Measurements from ENCODE around the gene COL1A2.

The COL1A2 gene

DNA sequence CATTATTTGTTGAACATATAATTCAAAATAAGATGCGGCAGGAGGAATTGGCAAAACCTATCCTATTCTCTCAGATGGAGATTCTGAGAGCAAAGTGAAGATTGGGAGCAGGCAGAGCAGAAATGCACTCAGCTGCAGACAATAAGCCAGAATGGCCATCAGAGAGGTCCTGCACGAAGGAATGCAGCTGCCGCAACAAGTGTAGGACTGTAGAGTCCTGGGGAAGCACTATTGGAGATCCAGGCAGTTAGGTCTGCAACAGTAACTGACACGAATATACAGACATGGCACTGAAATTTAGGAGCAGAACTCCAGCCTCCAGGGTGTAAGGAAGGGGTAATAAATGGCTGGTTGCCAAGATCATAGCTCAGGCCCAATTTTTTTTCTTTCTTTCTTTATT is 10.4 kb upstream of the COL1A2 start:
- no peaks in the 10 kb centered on the region for H3K27me3 ChIP-seq (ENCODE audit: control insufficient read depth, insufficient read depth, low read length)
- H3K9ac ChIP-seq (ENCODE audit: low read length) = no peak overlapping the region
- H3K27ac ChIP-seq (ENCODE audit: low read length) = no peak overlapping the region
- no peaks in the 10 kb centered on the region for H3K9me3 ChIP-seq (ENCODE audit: control insufficient read depth, low read depth, low read length)
- no peak overlapping the region for H3K4me3 ChIP-seq (ENCODE audit: low read length)
- no peaks in the 10 kb centered on the region for H3K36me3 ChIP-seq (ENCODE audit: control insufficient read depth, low read depth, low read length)
- peaks cover 11% of the 10 kb centered on the region for H3K4me1 ChIP-seq (ENCODE audit: control insufficient read depth, low read depth, low read length)

DNA sequence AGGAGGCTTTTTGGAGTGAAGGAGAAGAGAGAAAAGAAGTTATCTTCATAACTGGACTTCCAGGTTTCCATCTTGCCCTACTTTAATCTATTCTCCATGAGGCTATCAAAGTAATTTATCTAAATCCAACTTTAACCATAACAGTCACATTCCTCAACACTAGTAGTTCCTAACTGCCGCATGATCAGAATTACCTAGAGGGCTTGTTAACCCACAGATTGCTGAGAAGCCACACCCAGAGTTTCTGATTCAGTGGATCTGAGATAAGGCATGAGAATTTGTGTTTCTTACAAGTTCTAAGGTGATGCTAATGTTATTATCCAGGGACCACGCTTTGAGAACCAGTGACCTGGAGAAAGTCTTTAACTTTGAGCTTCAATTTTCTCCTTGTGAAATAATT is 8.3 kb upstream of the COL1A2 start:
- Histone ChIP-seq H3K9me3 (ENCODE audit: control insufficient read depth, low read depth, low read length) (no peaks in the 10 kb centered on the region), H3K27ac (ENCODE audit: low read length) (no peak overlapping the region), H3K36me3 (ENCODE audit: control insufficient read depth, low read depth, low read length) (no peaks in the 10 kb centered on the region), H3K9ac (ENCODE audit: low read length) (no peak overlapping the region), H3K27me3 (ENCODE audit: control insufficient read depth, insufficient read depth, low read length) (no peaks in the 10 kb centered on the region), H3K4me1 (ENCODE audit: control insufficient read depth, low read depth, low read length) (peaks cover 13% of the 10 kb centered on the region), H3K4me3 (ENCODE audit: low read length) (no peak overlapping the region)

DNA sequence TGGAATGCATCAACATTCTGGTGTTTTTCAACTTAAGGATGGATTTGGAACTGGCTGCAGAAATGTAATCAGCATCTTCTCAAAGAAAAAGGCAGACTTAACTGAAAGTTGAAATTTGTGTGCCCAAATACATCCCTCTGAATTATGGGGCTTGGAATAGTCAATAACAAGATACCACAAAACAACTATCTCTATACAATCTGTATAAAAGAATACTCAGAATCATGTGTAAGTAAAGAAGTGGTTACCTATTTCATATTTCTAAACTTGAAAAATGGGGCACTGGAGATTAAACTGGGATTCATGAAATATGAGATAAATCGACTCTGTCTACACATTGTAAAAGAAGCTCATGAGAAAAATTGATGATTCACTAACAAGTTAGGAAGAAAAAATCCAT is 6.2 kb upstream of the COL1A2 start:
- Histone ChIP-seq H3K27me3 (ENCODE audit: control insufficient read depth, insufficient read depth, low read length) (peaks cover 2% of the 10 kb centered on the region), H3K4me1 (ENCODE audit: control insufficient read depth, low read depth, low read length) (peaks cover 33% of the 10 kb centered on the region), H3K36me3 (ENCODE audit: control insufficient read depth, low read depth, low read length) (no peaks in the 10 kb centered on the region), H3K9ac (ENCODE audit: low read length) (no peak overlapping the region), H3K4me3 (ENCODE audit: low read length) (no peak overlapping the region), H3K9me3 (ENCODE audit: control insufficient read depth, low read depth, low read length) (no peaks in the 10 kb centered on the region), H3K27ac (ENCODE audit: low read length) (no peak overlapping the region)

DNA sequence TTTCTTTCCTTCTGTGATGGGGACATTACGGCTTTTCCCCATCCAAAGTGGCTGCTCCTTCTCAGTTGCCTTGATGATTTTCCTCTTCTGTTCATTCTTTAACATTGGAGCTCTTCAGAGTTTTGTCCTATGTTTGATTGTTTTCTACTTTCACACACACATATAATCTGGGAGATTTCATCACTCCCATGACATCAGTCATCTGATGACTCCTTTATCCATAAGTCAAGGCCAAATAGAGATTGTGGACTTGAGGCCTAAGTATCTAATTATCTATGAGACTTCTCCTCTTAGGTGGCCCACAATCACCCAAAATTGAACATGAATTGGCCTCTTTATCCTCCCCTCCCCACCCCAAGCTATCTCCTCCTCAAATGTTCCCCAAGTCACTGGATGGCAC is 5.3 kb upstream of the COL1A2 start:
- Histone ChIP-seq H3K27ac (ENCODE audit: low read length) (no peak overlapping the region), H3K4me3 (ENCODE audit: low read length) (no peak overlapping the region), H3K36me3 (ENCODE audit: control insufficient read depth, low read depth, low read length) (no peaks in the 10 kb centered on the region), H3K9ac (ENCODE audit: low read length) (no peak overlapping the region), H3K9me3 (ENCODE audit: control insufficient read depth, low read depth, low read length) (no peaks in the 10 kb centered on the region), H3K27me3 (ENCODE audit: control insufficient read depth, insufficient read depth, low read length) (peaks cover 6% of the 10 kb centered on the region), H3K4me1 (ENCODE audit: control insufficient read depth, low read depth, low read length) (peaks cover 38% of the 10 kb centered on the region)

DNA sequence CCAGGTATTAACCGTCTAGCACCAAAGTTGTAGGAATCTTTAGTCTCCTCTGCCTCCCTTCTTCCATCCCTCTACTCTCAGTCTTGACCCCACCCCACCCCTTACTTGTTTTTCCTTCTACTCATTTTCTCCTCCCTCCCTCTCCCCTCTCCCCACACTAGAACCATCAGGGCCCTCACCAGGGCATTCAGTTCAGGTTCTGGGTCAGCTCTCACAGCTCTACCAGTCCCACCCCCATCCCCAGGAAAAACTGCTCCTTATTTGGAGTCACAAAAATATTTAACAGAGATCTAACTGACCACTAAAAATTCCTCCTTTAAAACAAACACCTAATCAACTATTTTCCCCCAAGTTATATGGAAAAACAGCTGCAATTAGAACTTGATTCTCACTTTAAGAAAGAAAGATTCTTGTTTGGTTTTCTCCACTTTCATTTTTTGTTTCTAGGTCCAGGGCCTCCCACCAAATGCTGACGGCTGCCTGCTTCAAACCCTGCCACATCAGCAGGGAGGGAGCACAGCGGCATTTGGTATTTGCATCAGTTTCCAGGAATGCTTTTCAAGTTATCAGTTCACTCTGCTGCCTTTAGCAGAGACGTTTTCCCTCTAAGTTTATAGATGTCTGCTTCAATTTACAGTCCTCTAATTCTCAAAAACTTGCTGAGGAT is 2.8 kb upstream of the COL1A2 start:
- H3K27me3 ChIP-seq (ENCODE audit: control insufficient read depth, insufficient read depth, low read length) = peaks cover 6% of the 10 kb centered on the region
- H3K4me1 ChIP-seq (ENCODE audit: control insufficient read depth, low read depth, low read length) = peaks cover 39% of the 10 kb centered on the region
- no peaks in the 10 kb centered on the region for H3K36me3 ChIP-seq (ENCODE audit: control insufficient read depth, low read depth, low read length)
- H3K27ac ChIP-seq (ENCODE audit: low read length) = no peak overlapping the region
- H3K9me3 ChIP-seq (ENCODE audit: control insufficient read depth, low read depth, low read length) = no peaks in the 10 kb centered on the region
- H3K9ac ChIP-seq (ENCODE audit: low read length) = no peak overlapping the region
- peak overlapping the region; percentile 12 for H3K4me3 ChIP-seq (ENCODE audit: low read length)

DNA sequence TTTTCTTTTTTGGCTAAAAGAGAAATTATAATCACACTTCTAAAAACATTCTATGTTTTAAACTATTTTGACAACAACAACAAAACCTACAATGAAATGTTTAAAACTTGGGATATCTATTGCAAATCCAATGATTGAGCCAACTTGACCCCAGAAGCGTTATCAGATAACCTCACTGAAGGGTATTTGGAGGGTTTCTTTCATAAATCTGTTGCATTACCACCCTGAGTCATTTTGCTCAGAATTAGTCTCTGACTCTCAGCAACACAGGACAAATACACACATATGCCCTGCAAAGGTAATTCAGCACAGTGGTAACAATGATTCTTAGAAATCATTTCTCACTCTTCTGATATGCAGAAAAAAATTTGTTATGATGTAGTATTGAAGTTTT is 2.3 kb upstream of the COL1A2 start:
- Histone ChIP-seq H3K4me3 (ENCODE audit: low read length) (peak overlapping the region; percentile 12), H3K4me1 (ENCODE audit: control insufficient read depth, low read depth, low read length) (peaks cover 39% of the 10 kb centered on the region), H3K27ac (ENCODE audit: low read length) (no peak overlapping the region), H3K9ac (ENCODE audit: low read length) (no peak overlapping the region), H3K36me3 (ENCODE audit: control insufficient read depth, low read depth, low read length) (no peaks in the 10 kb centered on the region), H3K9me3 (ENCODE audit: control insufficient read depth, low read depth, low read length) (no peaks in the 10 kb centered on the region), H3K27me3 (ENCODE audit: control insufficient read depth, insufficient read depth, low read length) (peaks cover 6% of the 10 kb centered on the region)

DNA sequence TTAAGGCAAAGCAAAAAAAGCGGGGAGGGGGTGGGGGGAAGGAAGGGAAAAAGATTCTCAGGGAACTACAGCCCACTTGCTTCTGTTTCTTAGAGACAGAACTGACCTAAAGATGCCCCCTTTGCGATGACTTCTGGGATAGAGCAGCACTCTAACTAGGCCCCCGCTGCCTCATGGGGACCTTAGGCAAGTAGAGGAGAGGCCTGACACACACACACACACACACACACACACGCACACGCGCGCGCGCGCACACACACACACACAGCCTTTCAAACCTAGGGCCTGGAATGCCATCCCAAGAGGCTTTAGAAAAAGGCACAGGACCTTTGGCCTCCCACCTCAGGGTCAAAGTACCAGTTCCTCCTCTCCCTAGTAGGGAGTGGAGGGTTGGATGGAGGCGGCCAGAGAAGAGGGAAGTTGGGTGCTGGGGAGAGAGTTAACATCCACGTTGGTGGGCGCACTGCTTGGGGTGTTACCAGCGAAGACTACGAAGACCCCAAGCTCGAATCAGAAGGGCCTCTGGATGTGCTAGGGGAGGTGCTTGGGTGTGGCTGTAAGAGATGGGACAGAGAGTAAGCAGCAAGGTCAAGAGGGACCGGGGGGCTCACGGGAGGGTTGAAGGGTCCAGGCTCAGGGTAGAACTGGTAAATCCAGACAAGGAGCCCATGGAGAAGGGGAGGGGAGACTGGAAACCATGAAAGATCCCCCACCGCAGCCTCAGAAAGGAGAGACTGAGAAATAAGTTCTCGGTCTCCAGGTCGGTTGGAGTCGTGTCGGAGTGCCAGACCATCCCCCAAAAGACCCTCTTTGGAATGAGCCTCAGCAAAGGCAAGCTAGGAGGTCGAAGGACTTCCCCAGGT is 1.2 kb upstream of the COL1A2 start:
- Histone ChIP-seq H3K9ac (ENCODE audit: low read length) (peak overlapping the region; percentile 55), H3K9me3 (ENCODE audit: control insufficient read depth, low read depth, low read length) (no peaks in the 10 kb centered on the region), H3K36me3 (ENCODE audit: control insufficient read depth, low read depth, low read length) (no peaks in the 10 kb centered on the region), H3K4me1 (ENCODE audit: control insufficient read depth, low read depth, low read length) (peaks cover 39% of the 10 kb centered on the region), H3K4me3 (ENCODE audit: low read length) (peak overlapping the region; percentile 75), H3K27me3 (ENCODE audit: control insufficient read depth, insufficient read depth, low read length) (peaks cover 6% of the 10 kb centered on the region), H3K27ac (ENCODE audit: low read length) (no peak overlapping the region)

DNA sequence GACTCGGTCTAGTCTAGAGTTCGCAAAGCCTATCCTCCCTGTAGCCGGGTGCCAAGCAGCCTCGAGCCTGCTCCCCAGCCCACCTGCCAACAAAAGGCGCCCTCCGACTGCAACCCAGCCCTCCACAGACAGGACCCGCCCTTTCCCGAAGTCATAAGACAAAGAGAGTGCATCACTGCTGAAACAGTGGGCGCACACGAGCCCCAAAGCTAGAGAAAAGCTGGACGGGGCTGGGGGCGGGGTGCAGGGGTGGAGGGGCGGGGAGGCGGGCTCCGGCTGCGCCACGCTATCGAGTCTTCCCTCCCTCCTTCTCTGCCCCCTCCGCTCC is 622 bp upstream of the COL1A2 start:
- peaks cover 39% of the 10 kb centered on the region for H3K4me1 ChIP-seq (ENCODE audit: control insufficient read depth, low read depth, low read length)
- H3K27ac ChIP-seq (ENCODE audit: low read length) = no peak overlapping the region
- peak overlapping the region; percentile 75 for H3K4me3 ChIP-seq (ENCODE audit: low read length)
- H3K9ac ChIP-seq (ENCODE audit: low read length) = peak overlapping the region; percentile 55
- H3K36me3 ChIP-seq (ENCODE audit: control insufficient read depth, low read depth, low read length) = peaks cover 3% of the 10 kb centered on the region
- no peaks in the 10 kb centered on the region for H3K9me3 ChIP-seq (ENCODE audit: control insufficient read depth, low read depth, low read length)
- peaks cover 6% of the 10 kb centered on the region for H3K27me3 ChIP-seq (ENCODE audit: control insufficient read depth, insufficient read depth, low read length)

DNA sequence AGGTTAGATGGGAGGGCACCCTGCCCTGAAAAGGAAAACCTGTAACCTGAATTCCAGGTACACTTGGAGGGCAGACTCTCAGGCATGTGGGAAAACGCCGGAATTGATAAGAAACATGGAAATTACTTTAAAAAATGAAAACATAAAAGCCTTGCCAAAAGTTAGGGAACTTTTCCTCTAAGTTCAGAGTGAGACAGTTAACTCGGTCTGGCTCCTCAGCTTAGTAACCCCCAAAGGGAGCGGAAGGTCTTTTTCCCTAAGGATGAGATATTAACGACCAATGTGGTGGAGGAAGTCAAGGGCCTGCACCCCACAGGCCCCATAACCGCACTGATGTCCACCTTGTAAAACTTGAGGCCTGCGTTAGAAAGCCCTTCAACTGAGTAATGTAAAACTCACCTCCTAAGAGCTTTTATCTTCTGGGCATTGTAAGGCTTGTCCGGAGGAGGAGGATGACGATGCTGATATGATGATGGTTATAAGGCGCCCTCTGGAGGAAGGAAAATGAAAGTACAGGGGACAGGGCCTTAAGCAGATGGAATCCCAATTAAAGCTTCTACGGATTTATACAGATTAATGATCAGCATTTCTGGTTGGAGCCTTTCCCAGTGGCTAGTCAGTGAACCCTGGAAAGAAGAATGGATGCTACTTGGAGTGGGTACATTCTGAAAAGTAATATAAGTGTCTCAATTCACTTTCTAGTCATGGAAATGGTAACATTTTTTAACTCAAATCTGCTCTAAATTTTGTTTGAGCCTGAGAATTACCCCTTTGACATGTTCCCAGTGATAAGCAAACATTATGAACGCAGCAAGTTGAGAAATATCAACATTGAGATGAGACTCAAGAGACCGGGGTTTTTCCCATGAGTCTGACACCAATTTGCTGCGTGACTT is 694 bp downstream of the COL1A2 start:
- Histone ChIP-seq H3K4me1 (ENCODE audit: control insufficient read depth, low read depth, low read length) (peaks cover 39% of the 10 kb centered on the region), H3K27me3 (ENCODE audit: control insufficient read depth, insufficient read depth, low read length) (peaks cover 6% of the 10 kb centered on the region), H3K4me3 (ENCODE audit: low read length) (peak overlapping the region; percentile 75), H3K9ac (ENCODE audit: low read length) (peak overlapping the region; percentile 55), H3K9me3 (ENCODE audit: control insufficient read depth, low read depth, low read length) (no peaks in the 10 kb centered on the region), H3K27ac (ENCODE audit: low read length) (peak overlapping the region; percentile 49), H3K36me3 (ENCODE audit: control insufficient read depth, low read depth, low read length) (peaks cover 14% of the 10 kb centered on the region)

DNA sequence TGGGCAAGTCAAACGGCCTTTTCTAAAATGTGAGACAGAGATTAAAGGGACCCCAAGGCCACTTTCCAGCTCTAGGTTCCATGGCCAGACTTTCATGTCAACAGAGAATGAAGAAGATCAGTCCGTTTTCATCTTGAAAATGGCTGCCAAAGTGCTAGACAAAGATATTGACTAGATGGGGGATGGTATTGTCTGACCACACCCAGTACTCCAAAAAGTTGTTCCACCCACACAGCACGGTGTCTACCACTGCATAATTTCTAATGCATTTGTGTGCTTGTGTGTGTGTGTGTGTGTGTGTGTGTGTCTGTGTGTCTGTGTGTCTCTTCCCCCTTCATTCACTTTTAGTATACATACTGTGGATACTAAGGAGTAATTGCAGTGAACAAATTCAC is 1.3 kb downstream of the COL1A2 start:
- peak overlapping the region; percentile 55 for H3K9ac ChIP-seq (ENCODE audit: low read length)
- peaks cover 18% of the 10 kb centered on the region for H3K36me3 ChIP-seq (ENCODE audit: control insufficient read depth, low read depth, low read length)
- H3K4me1 ChIP-seq (ENCODE audit: control insufficient read depth, low read depth, low read length) = peaks cover 39% of the 10 kb centered on the region
- peaks cover 6% of the 10 kb centered on the region for H3K27me3 ChIP-seq (ENCODE audit: control insufficient read depth, insufficient read depth, low read length)
- H3K9me3 ChIP-seq (ENCODE audit: control insufficient read depth, low read depth, low read length) = no peaks in the 10 kb centered on the region
- H3K27ac ChIP-seq (ENCODE audit: low read length) = peak overlapping the region; percentile 49
- H3K4me3 ChIP-seq (ENCODE audit: low read length) = peak overlapping the region; percentile 75

DNA sequence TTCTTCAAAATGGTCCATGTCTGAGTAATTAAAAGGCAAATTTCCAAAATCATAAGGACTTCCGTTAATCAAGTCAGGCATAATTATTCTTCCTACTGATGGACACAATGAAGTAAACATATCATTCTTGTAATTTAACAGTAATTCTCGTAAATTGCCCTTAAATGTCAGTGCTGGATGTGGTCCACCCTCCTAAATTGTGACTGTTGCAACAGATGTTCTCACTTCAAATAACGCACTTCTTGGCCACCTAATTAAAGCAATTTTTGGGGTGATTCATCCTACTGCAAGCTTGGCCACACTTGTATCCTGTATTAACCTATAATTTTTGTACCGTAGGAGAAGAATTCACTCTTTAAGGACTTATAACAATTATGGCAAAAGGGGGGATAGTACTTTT is 1.9 kb downstream of the COL1A2 start:
- H3K27ac ChIP-seq (ENCODE audit: low read length) = no peak overlapping the region
- H3K9ac ChIP-seq (ENCODE audit: low read length) = no peak overlapping the region
- peak overlapping the region; percentile 75 for H3K4me3 ChIP-seq (ENCODE audit: low read length)
- H3K4me1 ChIP-seq (ENCODE audit: control insufficient read depth, low read depth, low read length) = peaks cover 35% of the 10 kb centered on the region
- peaks cover 20% of the 10 kb centered on the region for H3K36me3 ChIP-seq (ENCODE audit: control insufficient read depth, low read depth, low read length)
- H3K27me3 ChIP-seq (ENCODE audit: control insufficient read depth, insufficient read depth, low read length) = peaks cover 6% of the 10 kb centered on the region
- H3K9me3 ChIP-seq (ENCODE audit: control insufficient read depth, low read depth, low read length) = no peaks in the 10 kb centered on the region

Measured in iPS-18a (cell line).